GM18907 (cell line): ENCODE data around the gene GAS5.
"Not testable (repeated sequence)": the region's sequence is repeated elsewhere in the genome, so short reads cannot be mapped to it uniquely, and the experiment has no call there.

Experiments
- ATAC-seq: cut with Tn5 transposase; IDR thresholded peaks from one replicate; pipeline ENCODE4 v1.9.1; 2021; ENCODE audit warnings: mild to moderate bottlenecking, moderate library complexity; ENCODE audit not compliant: unreplicated experiment

The GAS5 gene

DNA sequence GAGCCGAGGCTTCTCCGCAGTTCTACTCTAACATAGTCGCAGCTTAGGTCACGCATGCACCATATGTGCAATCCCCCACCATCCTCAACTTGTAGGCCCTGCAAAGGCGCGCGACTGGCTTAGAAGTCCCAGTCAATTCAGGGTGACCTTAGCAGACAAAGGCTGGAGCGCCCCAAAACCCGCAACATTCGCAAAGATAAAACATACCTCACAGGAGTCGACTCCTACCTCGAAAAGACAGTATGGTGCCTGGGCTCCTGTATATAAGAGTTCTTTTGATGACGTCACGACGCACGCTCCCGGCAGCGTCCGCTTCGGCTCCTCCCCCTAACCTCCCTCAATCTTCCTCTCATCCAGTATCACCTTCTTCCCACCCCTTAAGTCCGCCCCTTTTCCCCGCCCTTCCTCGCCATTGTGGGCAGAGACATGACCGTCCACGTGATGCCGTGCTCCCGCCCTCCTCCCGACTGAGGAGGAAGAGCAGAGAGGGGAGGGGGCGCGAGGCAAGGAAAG, at the start of gene GAS5:
Gene GAS5, minus strand, starts transcription at position 237 of the 513 bp plus-strand sequence.
- ATAC-seq: peak; percentile 79

GRCh38 chr1:173917149-173917548, 49.4 kb upstream of the GAS5 start, which contains the start of gene SERPINC1:
TSS of gene SERPINC1 (minus strand) at chr1:173917327. CDS start at chr1:173917259, 68 bp downstream.
- no peak for ATAC-seq

GRCh38 chr1:173916667-173917066, 48.9 kb upstream of the GAS5 start:
- ATAC-seq: no peak

- no peak for ATAC-seq
Observed at GRCh38 chr1:173915596-173915995, 47.8 kb upstream of the GAS5 start.

DNA sequence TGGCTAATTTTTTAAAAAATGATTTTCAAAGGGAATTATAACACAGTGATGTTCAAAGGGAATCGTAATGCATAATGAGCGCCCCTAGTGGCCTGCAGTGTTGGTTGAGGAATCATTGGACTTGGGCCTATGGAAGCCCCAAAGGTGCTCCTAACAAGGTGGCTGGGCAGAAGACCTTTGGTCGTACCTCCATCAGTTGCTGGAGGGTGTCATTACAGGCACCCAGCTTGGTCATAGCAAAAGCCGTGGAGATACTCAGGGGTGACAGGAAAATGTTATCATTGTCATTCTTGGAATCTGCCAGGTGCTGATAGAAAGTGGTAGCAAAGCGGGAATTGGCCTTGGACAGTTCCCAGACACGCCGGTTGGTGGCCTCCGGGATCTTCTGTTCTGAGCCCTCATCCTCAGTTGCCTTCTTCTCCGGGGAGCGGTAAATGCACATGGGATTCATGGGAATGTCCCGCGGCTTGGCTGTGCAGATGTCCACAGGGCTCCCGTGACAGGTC, 46.6 kb upstream of the GAS5 start:
- ATAC-seq: no peak

DNA sequence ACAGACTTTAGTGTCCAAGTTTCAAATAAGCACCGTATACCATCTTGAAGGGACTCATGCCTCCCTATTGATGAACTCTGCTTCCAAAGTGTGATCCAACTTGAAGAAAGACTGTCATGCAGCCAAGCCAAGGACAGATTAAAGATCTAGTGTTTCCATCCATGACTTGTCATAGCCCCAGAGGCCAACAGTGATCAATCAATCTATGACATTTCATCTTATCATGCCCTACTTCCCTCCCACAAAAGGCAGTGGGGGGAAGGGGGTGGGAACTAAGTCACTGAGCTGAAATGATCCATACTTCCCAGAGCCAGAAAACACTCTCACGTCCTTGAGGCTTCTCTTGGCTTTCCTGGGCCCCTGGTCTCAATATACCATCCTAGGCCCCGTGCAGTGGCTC, 45.3 kb upstream of the GAS5 start:
- ATAC-seq: no peak

DNA sequence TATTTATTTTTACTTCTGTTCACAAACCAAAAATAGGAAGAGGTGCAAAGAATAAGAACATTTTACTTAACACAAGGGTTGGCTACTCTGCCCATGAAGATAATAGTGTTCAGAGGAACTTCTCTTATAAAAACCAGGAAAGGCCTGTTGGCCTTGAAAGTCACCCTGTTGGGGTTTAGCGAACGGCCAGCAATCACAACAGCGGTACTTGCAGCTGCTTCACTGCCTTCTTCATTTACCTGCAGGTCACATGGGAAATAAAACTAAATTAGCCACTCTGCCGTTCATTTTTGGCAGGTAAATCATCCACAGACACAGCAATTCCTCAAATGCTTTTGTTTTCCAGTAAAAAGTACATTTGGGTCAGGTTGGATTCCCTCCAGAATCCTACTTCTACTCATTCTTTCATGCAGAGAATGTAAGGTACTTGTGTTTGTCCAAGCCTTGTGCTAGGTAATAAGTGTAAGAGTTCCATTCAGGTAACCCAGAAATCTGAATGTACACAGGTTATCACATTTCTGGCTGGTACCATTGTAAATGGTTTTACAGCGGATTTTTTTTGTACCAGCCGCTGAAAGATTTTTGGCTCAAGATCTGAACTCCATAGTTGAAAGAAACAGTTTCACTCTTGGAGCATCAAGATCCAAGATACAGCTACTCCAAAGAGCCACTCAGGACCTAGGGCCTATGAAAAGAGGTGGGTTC, 36.2 kb upstream of the GAS5 start:
- no peak for ATAC-seq

GRCh38 chr1:173900992-173901391, 33.2 kb upstream of the GAS5 start:
- no peak for ATAC-seq

- ATAC-seq: no peak
Observed at GRCh38 chr1:173900427-173900826, 32.6 kb upstream of the GAS5 start.

DNA sequence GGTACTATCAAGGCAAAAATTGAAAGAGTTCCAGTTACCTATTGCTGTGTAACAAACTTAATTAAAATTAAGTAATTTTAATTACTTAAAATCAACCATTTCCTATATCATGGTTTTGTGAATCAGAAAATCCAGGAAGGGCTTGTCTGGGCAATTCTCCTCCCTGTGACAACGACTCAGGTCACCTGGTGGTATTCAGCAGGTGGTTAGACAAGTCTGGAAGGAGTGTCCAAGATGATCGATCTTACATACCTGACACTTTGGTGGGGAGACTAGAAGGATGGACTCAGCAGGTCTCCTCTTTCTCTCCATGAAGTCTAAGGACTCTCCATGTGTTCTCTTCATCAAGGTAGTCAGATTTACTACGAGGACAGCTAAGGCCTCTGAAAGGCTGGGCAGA, 26.4 kb upstream of the GAS5 start:
- ATAC-seq: no peak

DNA sequence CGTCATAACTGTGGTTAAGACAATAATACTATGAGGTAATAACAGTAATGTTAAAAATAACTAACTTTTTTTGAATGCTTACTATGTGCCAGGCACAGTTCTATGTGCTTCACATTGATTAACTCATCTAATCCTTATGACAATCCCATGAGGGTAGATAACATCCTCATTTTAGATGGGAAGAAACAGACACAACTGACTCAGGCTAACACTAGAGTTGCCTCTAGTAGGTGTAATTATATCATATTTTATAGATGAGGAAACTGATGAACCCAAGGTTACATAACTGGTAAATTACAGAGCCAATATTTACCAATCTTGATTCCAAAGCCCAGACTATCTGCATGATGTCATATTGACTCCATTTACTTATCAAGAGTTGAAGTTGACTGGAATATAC, 25.8 kb upstream of the GAS5 start:
- no peak for ATAC-seq

DNA sequence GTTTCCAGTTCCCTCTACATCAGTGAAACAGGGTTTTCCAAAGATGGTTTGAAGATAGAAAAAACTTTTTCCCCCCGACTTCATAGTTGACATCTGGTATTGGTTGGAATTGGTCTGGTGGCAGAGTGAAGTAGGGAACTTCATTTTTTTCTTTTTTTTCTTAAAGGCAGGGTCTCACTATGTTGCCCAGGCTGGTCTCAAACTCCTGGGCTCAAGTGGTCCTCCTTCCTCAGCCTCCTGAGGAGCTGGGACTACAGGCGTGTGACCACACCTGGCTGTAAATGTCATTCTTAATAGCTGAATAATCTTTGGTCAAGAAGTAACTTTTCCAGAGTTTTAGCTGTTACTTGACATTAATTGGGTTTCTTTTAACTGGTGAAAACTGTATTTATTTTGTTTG, 22.1 kb upstream of the GAS5 start:
- ATAC-seq: no peak

DNA sequence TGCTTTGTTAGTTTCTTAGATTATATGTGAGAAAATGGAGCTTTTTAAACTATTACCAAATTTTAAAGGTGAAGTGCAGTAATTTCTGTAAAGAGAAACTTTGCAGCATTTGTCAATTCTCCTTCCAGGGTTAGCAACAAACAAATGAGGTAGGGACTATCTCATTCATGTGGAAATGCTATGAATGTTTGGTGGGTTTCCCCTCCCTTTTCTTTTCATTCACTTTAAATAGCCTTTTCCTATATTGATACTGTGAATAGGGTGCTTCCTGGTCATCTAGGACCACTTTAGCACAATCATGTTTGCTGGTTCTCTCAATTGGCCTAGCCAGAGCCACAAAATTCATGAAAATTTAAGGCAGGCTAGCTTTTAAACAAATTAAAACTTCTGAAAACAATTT, 21.0 kb upstream of the GAS5 start:
- ATAC-seq: no peak

DNA sequence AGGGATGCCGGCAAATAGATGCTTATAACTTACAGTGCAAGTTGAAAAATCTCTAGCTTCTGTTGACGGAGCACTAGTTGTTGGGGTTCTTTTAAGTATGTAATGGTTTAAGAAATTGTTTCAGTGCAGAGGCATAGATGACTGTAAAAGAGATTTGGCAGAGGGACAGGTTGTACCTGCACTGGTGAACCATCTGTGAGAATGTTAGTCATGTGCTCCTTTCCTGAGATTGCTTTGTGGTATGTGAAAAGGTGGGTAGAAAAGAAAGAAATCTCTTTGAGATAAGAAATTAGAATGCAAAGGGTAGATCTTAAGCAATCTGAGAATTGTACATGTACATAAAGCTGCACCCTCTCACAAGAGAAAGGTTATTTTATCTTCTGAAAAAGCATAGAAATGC, 19.8 kb upstream of the GAS5 start:
- ATAC-seq: no peak

GRCh38 chr1:173886746-173887611, 19.2 kb upstream of the GAS5 start:
- ATAC-seq: no peak

GRCh38 chr1:173884701-173885100, 16.9 kb upstream of the GAS5 start:
- ATAC-seq: no peak

GRCh38 chr1:173881117-173881516, 13.3 kb upstream of the GAS5 start:
- ATAC-seq: not testable (repeated sequence)

- ATAC-seq: no peak
Observed at GRCh38 chr1:173878251-173878650, 10.5 kb upstream of the GAS5 start.

- ATAC-seq: no peak
Observed at GRCh38 chr1:173876732-173877131, 8.9 kb upstream of the GAS5 start.

DNA sequence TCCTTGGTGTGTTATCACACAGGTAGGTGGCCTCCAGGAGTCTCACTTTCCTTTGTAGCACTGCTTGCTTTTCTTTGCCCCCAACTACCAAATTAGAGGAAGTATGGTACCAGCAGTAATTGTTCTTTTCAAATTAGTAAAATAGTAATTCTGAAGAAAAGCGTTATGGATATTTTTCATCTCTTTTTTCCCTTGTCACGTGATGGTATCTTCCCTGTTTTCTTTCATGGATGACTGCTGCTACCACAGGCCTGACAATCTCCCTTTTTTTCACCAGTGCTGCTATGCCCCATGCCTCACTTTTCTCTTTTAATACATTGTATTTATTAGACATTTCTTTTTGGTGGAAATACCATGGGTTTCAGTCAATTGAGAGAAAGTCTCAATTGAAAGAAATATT, 3.7 kb upstream of the GAS5 start:
- ATAC-seq: no peak

GRCh38 chr1:173871091-173871490, 3.3 kb upstream of the GAS5 start:
- no peak for ATAC-seq
